HG03045 (cell line): ENCODE data around the gene GNB1.
A peak's percentile ranks its signal among the peaks of the same experiment; 100 is the strongest.
"Not testable (repeated sequence)": the region's sequence is repeated elsewhere in the genome, so short reads cannot be mapped to it uniquely, and the experiment has no call there.

Experiments used
- ATAC-seq: cut with Tn5 transposase; IDR thresholded peaks from one replicate; pipeline ENCODE4 v1.9.1; 2021; ENCODE audit warnings: mild to moderate bottlenecking, moderate library complexity; ENCODE audit not compliant: unreplicated experiment

The GNB1 gene

GRCh38 chr1:1890506-1891348, at the start of gene GNB1:
Gene GNB1, minus strand, starts transcription at chr1:1891087. Its CDS starts 65,634 bp downstream, at chr1:1825453.
- ATAC-seq, result peak; percentile 71

DNA sequence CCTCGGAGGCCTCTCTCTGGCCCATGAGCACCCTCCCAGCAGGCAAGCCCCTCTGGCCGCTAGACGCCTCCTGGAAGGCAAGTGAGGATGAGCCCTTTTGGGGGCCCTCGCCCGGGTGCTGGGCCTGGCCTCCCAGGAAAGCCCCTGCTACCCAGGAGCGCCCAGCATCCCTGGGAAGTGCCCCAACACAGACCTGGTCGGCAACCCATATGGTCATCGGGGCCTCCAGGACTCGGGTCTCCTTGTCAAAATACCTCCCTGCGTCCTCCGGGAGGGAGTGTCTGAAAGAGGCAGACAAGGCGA, 49.2 kb upstream of the GNB1 start:
- no peak for ATAC-seq

DNA sequence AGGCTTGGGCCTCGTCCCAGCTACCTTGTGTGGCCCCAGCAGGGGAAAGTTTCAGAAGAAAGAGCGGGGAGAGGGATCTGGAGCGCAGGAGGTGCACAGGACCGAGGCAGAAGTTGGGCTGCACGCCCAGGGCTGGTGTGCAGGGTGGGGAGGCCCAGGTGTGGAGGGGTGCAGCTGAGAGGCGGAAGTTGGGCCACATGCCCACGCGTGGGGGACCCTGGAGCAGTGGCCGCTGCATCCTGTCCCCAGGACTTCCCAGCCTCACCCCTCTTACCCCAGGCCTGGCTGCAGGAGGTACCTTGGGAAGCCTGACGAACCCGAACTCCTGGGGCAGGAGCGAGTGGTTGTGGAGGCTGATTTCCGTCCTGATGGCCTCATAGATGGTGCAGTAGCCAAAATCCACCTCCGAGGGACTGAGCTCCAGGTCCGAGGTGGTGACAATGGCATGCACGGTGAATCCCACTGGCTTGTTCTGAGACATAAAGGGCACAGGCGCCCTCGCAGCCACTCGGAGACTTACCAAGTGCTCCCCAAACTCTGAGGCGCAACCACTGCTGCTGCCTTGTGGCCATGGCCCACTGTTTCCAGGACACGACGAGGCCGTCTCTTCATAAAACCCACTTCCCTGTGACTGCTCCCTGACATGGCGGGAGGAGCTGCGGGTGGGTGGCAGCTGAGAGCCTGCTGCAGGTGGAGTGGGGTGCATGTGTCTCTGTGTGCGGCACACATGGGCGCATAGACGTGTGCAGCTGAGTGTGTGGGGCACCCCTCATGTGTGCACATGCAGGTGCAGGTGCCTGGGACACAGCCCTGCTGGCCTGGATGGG, 48.6 kb upstream of the GNB1 start:
- no peak for ATAC-seq

DNA sequence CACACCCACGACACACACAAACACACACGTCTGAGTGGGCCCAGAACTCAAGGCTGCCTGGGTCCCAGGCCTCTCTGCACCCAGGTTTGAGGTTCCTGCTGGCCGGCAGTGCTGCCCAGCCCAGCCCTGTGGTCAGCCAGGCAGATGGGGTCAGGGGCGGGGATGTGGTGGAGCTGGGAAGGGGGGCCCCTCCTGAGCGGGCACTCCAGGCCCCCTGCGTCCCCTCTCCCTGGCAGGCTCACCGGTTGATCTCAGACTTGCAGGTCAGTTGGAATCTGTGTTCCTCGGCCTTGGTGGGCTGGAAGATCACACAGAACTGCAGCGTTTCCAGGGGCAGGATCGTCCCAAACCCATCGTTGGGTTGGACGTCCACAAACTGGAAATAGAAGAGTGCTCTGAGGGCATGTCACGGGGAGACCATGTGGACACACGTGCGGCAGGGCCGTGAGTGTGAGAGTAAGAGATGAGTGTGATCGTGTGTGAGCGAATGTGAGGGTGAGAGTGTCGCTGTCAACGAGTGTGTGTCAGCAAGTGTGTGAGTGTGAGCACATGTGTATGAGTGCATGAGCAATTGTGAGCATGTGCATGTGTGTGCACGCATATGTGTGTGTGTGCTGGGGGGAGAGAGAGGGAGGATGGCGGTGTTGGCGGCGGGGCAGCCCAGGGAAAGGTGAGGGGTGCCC, 47.9 kb upstream of the GNB1 start:
- no peak for ATAC-seq

- ATAC-seq, result no peak
Observed at GRCh38 chr1:1938276-1938573, 47.3 kb upstream of the GNB1 start.

- ATAC-seq, result no peak
Observed at GRCh38 chr1:1937549-1938275, 46.8 kb upstream of the GNB1 start.

GRCh38 chr1:1937061-1937460, 46.2 kb upstream of the GNB1 start:
- no peak for ATAC-seq

- not testable (repeated sequence) for ATAC-seq
Observed at GRCh38 chr1:1934848-1935247, 44.0 kb upstream of the GNB1 start.

DNA sequence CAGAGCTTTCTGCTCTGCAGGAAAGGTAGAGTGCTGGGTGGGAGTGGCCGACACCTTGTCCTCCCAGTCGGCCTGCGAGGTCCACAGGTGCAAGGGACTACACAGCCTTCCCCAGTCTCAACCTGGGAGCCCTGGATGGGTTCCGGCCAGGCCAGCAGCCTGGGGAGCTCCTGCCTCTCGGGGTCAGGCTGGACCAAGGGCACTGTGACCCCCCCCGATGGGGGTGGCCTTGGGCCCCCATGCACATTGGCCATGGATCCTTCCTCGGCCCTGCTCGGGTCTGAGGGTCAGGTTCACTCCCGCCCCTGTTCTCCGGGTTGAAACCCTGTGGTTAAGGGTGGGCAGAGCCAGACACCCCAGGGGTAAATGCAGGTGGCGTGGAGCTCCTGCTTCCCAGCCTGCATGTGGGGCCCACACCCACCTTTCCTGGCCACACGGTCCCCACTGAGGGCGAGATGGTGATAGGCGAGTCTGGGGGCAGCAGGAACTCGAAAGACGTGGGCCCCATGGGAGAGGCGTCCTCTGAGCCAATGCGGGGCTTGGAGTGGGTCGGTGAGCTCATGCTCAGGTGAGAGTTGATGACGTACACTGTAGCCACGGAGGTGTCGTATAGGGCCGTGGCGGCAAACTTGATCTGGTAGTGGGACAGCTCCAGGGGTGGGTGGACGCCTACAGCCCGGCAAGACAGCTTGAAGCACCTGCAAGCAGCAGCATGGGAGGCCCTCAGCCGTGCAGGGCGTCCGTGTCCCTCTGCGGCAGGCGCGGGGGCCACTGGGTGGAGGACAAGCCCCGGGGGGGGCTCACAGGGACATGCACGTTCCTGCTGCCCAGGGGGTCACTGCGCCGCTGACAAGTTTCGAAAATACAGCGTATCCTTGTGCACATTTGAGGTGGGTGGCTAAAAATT, 39.0 kb upstream of the GNB1 start:
- ATAC-seq, result no peak

DNA sequence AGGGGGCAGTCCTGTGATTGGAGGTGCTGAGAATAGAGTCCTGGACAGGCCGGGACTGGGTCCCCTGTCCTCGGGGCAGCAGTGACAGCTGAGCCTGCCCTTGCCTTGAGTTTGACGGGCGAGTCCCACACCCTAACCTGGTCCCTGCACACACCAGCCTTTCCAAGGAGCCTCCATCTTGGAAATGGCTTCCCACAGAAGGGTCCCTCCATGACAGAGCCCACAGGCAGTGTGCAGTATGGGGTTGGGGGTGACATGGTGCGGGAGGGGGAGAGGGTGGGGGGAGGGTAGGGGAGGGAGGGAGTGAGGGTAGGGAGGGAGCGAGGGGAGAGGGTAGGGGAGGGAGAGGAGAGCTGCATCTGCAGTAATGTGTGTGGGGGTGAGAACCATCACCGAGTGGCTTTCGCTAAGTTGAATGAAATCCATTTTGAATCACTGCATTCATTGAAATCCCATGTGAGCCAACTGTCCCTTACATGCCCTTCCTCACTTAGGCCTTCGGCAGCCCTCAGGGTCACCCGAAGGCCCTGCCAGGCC, 38.3 kb upstream of the GNB1 start:
- ATAC-seq, result no peak

DNA sequence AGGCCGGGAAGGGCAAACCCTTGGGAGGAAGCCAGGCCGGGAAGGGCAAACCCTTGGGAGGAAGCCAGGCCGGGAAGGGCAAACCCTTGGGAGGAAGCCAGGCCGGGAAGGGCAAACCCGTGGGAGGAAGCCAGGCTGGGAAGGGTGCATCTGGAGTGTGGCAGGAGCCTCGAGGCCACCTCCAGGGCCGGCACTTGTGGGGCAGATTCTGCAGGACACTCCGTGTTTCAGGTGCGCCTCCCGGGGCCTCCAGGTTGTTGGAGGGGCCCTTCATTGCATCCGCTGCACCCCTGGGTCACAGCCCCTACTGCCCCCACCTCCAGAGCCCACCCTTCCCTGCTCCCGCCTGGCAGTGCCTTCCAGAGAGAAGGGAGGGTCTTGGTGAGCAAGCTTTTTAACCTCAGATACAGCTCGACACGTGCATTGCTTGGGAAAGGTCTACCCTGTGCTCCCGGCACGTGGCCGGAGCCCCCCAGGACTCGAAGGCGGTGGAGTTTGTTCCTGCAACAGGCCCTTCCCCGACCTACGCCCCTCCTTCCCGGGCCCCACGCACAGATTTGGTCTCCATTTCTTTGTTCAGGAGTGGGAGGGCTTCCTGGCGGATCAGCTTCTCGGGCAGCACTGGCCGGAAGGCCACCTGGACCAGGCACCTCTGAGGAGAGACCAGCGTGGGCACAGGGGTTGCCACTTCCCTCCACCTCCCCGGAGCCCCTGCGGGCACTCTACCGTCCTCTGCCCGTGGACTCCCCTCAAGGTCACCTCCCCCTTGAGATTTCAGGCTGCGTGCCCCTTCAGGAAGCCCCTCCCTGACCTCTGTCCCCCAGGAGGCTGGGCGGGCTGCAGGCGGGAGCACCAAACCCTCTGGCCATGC, 37.6 kb upstream of the GNB1 start:
- no peak for ATAC-seq

GRCh38 chr1:1927751-1928150, 36.9 kb upstream of the GNB1 start:
- ATAC-seq, result no peak

DNA sequence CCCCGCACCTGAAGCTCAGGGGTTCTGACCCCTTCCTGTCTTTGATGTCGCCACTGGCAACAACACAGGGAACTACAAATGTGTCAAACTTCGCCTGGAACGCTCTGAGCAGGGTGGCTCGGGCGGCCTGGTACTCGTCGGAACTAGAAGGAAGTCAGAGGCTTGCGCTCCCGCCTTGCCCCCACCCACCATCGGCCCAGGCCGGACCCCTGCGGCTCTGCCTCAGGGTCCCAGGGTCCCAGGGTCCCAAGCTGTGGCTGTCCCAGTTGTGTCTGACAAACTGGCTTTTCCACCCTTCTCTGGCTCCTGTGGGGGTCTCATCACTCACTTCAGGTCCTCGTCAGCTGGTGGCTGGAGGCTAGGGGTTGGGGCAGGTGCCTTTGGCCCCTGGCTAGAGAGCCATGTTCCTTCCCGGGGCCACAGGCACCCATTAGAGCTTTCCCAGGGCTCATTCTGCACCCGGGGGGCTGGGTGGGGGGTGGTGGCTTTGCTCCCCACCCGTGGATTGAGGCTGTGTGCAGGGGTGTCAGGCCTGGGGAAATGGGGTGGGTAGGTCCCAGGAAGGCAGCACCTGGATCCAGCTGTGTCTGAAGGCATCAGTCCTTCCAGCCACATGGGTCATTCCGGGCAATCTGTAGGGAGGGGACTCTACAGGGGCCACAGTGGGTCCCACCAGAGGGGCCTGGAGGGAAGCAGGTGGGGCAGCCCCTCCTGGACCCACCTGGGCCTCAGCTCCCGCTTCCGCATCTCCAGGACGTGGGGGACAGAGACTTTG, 36.2 kb upstream of the GNB1 start:
- ATAC-seq, result no peak

GRCh38 chr1:1926346-1926811, 35.5 kb upstream of the GNB1 start:
- ATAC-seq, result no peak

DNA sequence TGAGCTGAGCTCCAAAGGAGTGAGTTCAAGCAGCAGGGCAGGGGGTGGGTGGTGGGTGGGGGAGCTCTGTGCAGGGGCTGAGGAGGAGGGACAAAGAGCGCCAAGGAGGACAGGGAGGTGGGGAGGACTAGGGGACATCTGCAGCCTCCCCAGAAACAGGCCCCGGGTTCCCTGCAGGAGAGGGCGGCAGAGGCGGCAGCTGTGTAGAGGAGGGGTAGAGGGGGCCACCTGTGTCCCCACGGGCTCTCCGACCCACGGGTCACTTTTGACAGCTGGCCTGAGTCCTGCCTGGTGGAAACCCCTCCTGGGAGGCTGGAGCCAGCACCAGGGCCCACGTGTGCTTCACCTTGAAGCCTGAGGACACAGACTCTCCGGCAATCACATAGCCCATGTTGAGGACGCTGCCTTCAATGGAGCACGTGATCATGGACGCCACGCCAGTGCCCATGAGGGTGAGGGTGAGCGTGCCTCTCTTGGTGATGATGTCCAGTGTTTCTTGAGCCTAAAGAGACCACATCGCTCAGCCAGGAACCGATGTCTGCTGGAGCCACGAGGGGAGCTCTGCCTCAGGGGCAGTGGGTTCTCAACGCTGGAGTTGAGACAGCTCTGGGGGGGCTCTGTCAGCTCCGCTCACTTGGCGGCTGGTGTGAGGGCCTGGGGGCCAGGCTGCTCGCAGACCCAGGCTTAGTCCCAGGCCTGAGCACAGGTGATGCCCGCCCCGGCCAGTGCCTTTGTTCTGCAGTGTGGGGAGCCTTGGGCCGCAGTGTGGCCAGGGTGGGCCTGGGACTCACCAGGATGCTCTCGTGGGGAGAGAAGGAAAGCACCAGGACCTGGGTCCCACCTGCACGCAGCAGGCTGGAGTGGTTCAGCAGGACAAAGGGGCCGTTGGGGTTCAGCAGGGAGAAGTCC, 34.8 kb upstream of the GNB1 start:
- ATAC-seq, result no peak

GRCh38 chr1:1924849-1925248, 34.0 kb upstream of the GNB1 start:
- ATAC-seq, result no peak

- no peak for ATAC-seq
Observed at GRCh38 chr1:1924386-1924785, 33.5 kb upstream of the GNB1 start.
